Hematopoietic multipotent progenitor cell treated with erythropoietin and hydrocortisone succinate and interleukin-3 and kit ligand, for 6 days (in vitro differentiated cells): ENCODE results near the gene CHTF8.

Experiments
- DNase-seq: peaks from one replicate; pipeline ENCODE4 v3.0.0-alpha.2; 2015

The CHTF8 gene

GRCh38 chr16:69111876-69112230, 20.5 kb downstream of the CHTF8 start:
- DNase-seq, result no peak

- peak; percentile 66 for DNase-seq
Measured at GRCh38 chr16:69111216-69111875, 21.0 kb downstream of the CHTF8 start.

- DNase-seq, result no peak
Measured at GRCh38 chr16:69110406-69110805, 22.0 kb downstream of the CHTF8 start.

GRCh38 chr16:69109486-69110270, 22.7 kb downstream of the CHTF8 start:
- no peak for DNase-seq

- no peak for DNase-seq
Measured at GRCh38 chr16:69108905-69109252, 23.5 kb downstream of the CHTF8 start.

- DNase-seq, result no peak
Measured at GRCh38 chr16:69108064-69108904, 24.1 kb downstream of the CHTF8 start.

- DNase-seq, result peak; percentile 36
Measured at GRCh38 chr16:69107316-69107962, 24.9 kb downstream of the CHTF8 start.

GRCh38 chr16:69106491-69107315, 25.7 kb downstream of the CHTF8 start:
- DNase-seq, result peak; percentile 34

- DNase-seq, result peak; percentile 81
Measured at GRCh38 chr16:69105501-69106361, 26.7 kb downstream of the CHTF8 start, which contains the start of gene HAS3. Gene HAS3, plus strand, starts transcription at chr16:69105653. Its CDS starts 3,743 bp downstream, at chr16:69109396.

- no peak for DNase-seq
Measured at GRCh38 chr16:69100071-69100691, 32.2 kb downstream of the CHTF8 start.

GRCh38 chr16:69095193-69095592, 37.2 kb downstream of the CHTF8 start:
- DNase-seq, result no peak

GRCh38 chr16:69094501-69094900, 37.9 kb downstream of the CHTF8 start:
- no peak for DNase-seq

GRCh38 chr16:69093974-69094373, 38.4 kb downstream of the CHTF8 start:
- DNase-seq, result no peak

- peak; percentile 86 for DNase-seq
Measured at GRCh38 chr16:69089091-69089910, 43.1 kb downstream of the CHTF8 start.

- no peak for DNase-seq
Measured at GRCh38 chr16:69088684-69089083, 43.7 kb downstream of the CHTF8 start.

- no peak for DNase-seq
Measured at GRCh38 chr16:69087161-69087581, 45.2 kb downstream of the CHTF8 start.

GRCh38 chr16:69085032-69085695, 47.2 kb downstream of the CHTF8 start:
- no peak for DNase-seq

GRCh38 chr16:69084289-69084688, 48.1 kb downstream of the CHTF8 start:
- no peak for DNase-seq

- DNase-seq, result no peak
Measured at GRCh38 chr16:69083306-69083941, 49.0 kb downstream of the CHTF8 start.
